Caco-2 (cell line): ENCODE measurements around the gene CD200R1. TPM values are rescaled to one million over a fixed set of nuclear protein-coding genes. Genes with fewer than 3 reads are reported as not detected.

Experiments used
- BruUV-seq: library from RNA; stranded (reverse); fragments of 400-500 nt; replicated peaks from 2 replicates; lab custom pipeline; 2021; lab: Mats Ljungman, UMichigan
- CTCF ChIA-PET: fragments of 300-600 bp; sonication (Branson Sonifier 250); formaldehyde crosslinking; loops from one replicate; lab custom pipeline; 2022; ENCODE audit warnings: antibody characterized with exemption; lab: Charles Lee
- POLR2A ChIA-PET: fragments of 300-600 bp; sonication (Branson Sonifier 250); formaldehyde crosslinking; loops from one replicate; lab custom pipeline; 2022; ENCODE audit warnings: antibody characterized with exemption; lab: Charles Lee
- DNase-seq, 2 experiments: peaks; one replicate each; pipeline versions ENCODE4 v3.0.0 to v3.0.0-alpha.2; 2020 to 2022
- H3K27me3 ChIP-seq: replicated peaks from 2 replicates; pipeline ENCODE4 v1.6.0; 2011; ENCODE audit warnings: low read length; ENCODE audit not compliant: control insufficient read depth, insufficient read depth
- H3K36me3 ChIP-seq: 2 replicates; pipeline ENCODE4 v1.5.1; 2011; ENCODE audit warnings: low read length; ENCODE audit not compliant: control insufficient read depth, insufficient read depth
- H3K4me1 ChIP-seq: fragments of 250-450 bp; sonication (Bioruptor Pico); 2 replicates; pipeline ENCODE4 v1.5.1; 2020; ENCODE audit warnings: mild to moderate bottlenecking
- H3K4me3 ChIP-seq: 2 replicates; pipeline ENCODE4 v1.5.1; 2011; ENCODE audit warnings: low read depth, mild to moderate bottlenecking, control low read depth, low read length
- H3K9me3 ChIP-seq: fragments of 250-450 bp; sonication (Bioruptor Pico); 2 replicates; pipeline ENCODE4 v1.5.1; 2020; ENCODE audit warnings: mild to moderate bottlenecking, moderate library complexity
- H3K27ac Mint-ChIP-seq: one replicate; pipeline ENCODE4 v1.8.0; 2022; ENCODE audit warnings: mixed read lengths; ENCODE audit not compliant: unreplicated experiment
- H3K27me3 Mint-ChIP-seq: one replicate; pipeline ENCODE4 v1.8.0; 2022; ENCODE audit warnings: mixed read lengths; ENCODE audit not compliant: insufficient read depth, unreplicated experiment
- H3K36me3 Mint-ChIP-seq: one replicate; pipeline ENCODE4 v1.8.0; 2022; ENCODE audit warnings: mild to moderate bottlenecking, mixed read lengths; ENCODE audit not compliant: insufficient read depth, unreplicated experiment
- H3K4me1 Mint-ChIP-seq: one replicate; pipeline ENCODE4 v1.8.0; 2022; ENCODE audit warnings: low read depth, mixed read lengths; ENCODE audit not compliant: unreplicated experiment
- H3K4me3 Mint-ChIP-seq: one replicate; pipeline ENCODE4 v1.8.0; 2022; ENCODE audit warnings: mild to moderate bottlenecking, moderate library complexity, mixed read lengths; ENCODE audit not compliant: unreplicated experiment
- H3K9me3 Mint-ChIP-seq: one replicate; pipeline ENCODE4 v1.8.0; 2022; ENCODE audit warnings: mixed read lengths; ENCODE audit not compliant: unreplicated experiment
- CTCF ChIP-seq, 2 experiments: fragments of 200-600 bp in 1 of 2; IDR thresholded peaks; 1 replicate in 1 of 2; 2 replicates in 1 of 2; pipeline versions ENCODE4 v1.5.1 to v1.8.0; 2011 to 2022; ENCODE audit warnings: antibody characterized with exemption in 1 of 2, control low read depth in 1 of 2, inconsistent platforms in 1 of 2, low read depth in 1 of 2, low read length in 1 of 2, mild to moderate bottlenecking in 1 of 2, moderate library complexity in 1 of 2; ENCODE audit not compliant: insufficient read depth in 1 of 2, severe bottlenecking in 1 of 2, unreplicated experiment in 1 of 2
- intact Hi-C: fragments of 100-400 bp; cut with micrococcal nuclease; formaldehyde crosslinking; loops from one replicate; pipeline ENCODE4 v1.10.0; 2022; ENCODE audit not compliant: unreplicated experiment
- total RNA-seq: library from RNA; stranded (reverse); gene quantifications from 2 replicates; pipeline ENCODE4 v1.2.3, GENCODE V29; 2022

The CD200R1 gene
- total RNA-seq, 1 experiment from 2014 or later: 0.11 TPM

DNA sequence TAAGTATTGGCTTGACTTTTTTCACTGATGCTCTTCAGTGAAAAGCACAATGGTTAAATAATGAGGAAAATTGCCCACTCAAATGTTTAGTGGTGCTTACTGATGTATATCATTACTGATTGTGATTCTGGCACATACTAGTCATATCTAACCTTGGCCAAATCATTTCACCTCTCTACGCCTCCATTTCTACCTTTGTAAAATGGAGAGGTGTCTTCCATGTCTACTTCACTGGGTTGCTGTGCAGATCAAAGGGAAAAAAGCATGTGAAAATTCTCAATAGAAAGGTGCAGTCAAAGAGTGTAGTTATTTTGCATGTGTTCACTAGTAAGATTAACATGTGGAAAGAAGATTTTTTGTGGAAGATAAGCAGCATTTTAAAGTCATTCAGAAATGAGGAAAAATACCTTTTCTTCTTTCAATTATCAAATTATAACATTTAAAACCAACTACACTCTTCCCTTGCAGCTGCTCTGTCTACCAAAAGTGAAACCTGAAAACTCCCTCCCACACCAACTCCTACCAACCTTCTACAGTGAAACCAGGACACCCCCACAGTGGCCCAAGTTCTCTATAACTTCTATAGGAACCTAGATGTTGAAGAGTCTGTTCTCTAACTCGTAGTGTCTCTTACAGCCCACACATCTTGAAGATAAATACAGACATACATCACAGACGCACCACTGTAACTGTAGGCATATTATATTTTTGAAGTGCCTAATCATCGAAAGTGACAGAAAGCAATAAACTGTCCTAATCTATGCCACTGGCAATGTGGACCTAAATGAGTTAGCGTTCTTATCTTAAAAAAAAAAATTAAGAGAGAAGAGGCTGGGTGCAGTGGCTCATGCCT lies 1.4 kb downstream of the CD200R1 start:
- POLR2A ChIA-PET: no interaction called here
- TF ChIP-seq CTCF (IDR thresholded peaks at IDR 0.05; ENCODE audit: insufficient read depth in 1 of 2, low read depth in 1 of 2, low read length in 1 of 2, severe bottlenecking in 1 of 2, unreplicated experiment in 1 of 2): no peak
- no peaks in the 10 kb centered on the region for H3K36me3 Mint-ChIP-seq
- no peak overlapping the region for H3K4me3 ChIP-seq
- no peaks in the 10 kb centered on the region for H3K4me1 Mint-ChIP-seq
- CTCF ChIA-PET: no interaction called here
- no TSS peak for BruUV-seq
- no peaks in the 10 kb centered on the region for H3K4me1 ChIP-seq
- peaks cover 3% of the 10 kb centered on the region for H3K27me3 Mint-ChIP-seq
- no peaks in the 10 kb centered on the region for H3K27me3 ChIP-seq
- intact Hi-C loops: no loop called here
- H3K4me3 Mint-ChIP-seq: no peak overlapping the region
- no peaks in the 10 kb centered on the region for H3K9me3 Mint-ChIP-seq
- DNase-seq: no peak
- H3K9me3 ChIP-seq: no peaks in the 10 kb centered on the region
- H3K36me3 ChIP-seq: no peaks in the 10 kb centered on the region
- H3K27ac Mint-ChIP-seq: no peak overlapping the region

- CTCF ChIA-PET: no interaction called here
- POLR2A ChIA-PET: no interaction called here
- Mint-ChIP-seq H3K4me1 (no peaks in the 10 kb centered on the region), H3K27ac (no peak overlapping the region), H3K9me3 (no peaks in the 10 kb centered on the region), H3K27me3 (peaks cover 3% of the 10 kb centered on the region), H3K4me3 (no peak overlapping the region), H3K36me3 (no peaks in the 10 kb centered on the region)
- no peaks in the 10 kb centered on the region for H3K4me1 ChIP-seq
- intact Hi-C loops: no loop called here
- H3K9me3 ChIP-seq: no peaks in the 10 kb centered on the region
- no peak for DNase-seq
- H3K27me3 ChIP-seq: no peaks in the 10 kb centered on the region
- TF ChIP-seq CTCF (IDR thresholded peaks at IDR 0.05; ENCODE audit: insufficient read depth in 1 of 2, low read depth in 1 of 2, low read length in 1 of 2, severe bottlenecking in 1 of 2, unreplicated experiment in 1 of 2): no peak
- no TSS peak for BruUV-seq
- H3K36me3 ChIP-seq: no peaks in the 10 kb centered on the region
- no peak overlapping the region for H3K4me3 ChIP-seq
Measured at GRCh38 chr3:112972158-112972557, 2.7 kb downstream of the CD200R1 start.

DNA sequence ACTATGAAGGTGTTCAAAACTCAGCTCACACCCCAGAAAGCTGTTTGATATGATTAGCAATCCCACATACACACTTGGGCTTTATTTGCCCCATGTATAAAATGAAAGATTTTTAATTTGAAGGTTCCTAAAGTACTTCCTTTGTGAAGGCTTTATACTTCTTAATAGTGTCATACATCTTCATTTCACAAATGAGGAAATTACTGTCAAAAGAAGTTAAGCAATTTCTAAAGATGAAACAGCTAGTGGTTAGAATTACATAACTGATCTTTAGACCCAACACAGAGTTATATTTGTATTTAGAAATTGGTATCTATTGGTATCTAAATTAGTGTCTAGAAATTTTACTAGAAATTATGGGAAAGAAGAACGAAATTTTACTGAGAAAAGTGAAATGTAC lies 7.1 kb downstream of the CD200R1 start:
- BruUV-seq: no TSS peak
- H3K27me3 ChIP-seq: no peaks in the 10 kb centered on the region
- no peaks in the 10 kb centered on the region for H3K36me3 Mint-ChIP-seq
- no peak for DNase-seq
- TF ChIP-seq CTCF (IDR thresholded peaks at IDR 0.05; ENCODE audit: insufficient read depth in 1 of 2, low read depth in 1 of 2, low read length in 1 of 2, severe bottlenecking in 1 of 2, unreplicated experiment in 1 of 2): no peak
- ChIA-PET POLR2A (no interaction called here), CTCF (no interaction called here)
- peaks cover 6% of the 10 kb centered on the region for H3K27me3 Mint-ChIP-seq
- H3K4me3 Mint-ChIP-seq: no peak overlapping the region
- no peaks in the 10 kb centered on the region for H3K36me3 ChIP-seq
- H3K4me1 ChIP-seq: no peaks in the 10 kb centered on the region
- no peak overlapping the region for H3K27ac Mint-ChIP-seq
- no peaks in the 10 kb centered on the region for H3K4me1 Mint-ChIP-seq
- no peak overlapping the region for H3K4me3 ChIP-seq
- H3K9me3 ChIP-seq: no peaks in the 10 kb centered on the region
- intact Hi-C loops: no loop called here
- H3K9me3 Mint-ChIP-seq: peaks cover 18% of the 10 kb centered on the region
